ENCODE results near the gene TMEM168. TPM values are rescaled to one million over a fixed set of nuclear protein-coding genes. Genes with fewer than 3 reads are reported as not detected.
"Not testable (repeated sequence)": the region's sequence is repeated elsewhere in the genome, so short reads cannot be mapped to it uniquely, and the experiment has no call there.

Gene TMEM168, protein sequence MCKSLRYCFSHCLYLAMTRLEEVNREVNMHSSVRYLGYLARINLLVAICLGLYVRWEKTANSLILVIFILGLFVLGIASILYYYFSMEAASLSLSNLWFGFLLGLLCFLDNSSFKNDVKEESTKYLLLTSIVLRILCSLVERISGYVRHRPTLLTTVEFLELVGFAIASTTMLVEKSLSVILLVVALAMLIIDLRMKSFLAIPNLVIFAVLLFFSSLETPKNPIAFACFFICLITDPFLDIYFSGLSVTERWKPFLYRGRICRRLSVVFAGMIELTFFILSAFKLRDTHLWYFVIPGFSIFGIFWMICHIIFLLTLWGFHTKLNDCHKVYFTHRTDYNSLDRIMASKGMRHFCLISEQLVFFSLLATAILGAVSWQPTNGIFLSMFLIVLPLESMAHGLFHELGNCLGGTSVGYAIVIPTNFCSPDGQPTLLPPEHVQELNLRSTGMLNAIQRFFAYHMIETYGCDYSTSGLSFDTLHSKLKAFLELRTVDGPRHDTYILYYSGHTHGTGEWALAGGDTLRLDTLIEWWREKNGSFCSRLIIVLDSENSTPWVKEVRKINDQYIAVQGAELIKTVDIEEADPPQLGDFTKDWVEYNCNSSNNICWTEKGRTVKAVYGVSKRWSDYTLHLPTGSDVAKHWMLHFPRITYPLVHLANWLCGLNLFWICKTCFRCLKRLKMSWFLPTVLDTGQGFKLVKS
- total RNA-seq, result 20.4 TPM

DNA sequence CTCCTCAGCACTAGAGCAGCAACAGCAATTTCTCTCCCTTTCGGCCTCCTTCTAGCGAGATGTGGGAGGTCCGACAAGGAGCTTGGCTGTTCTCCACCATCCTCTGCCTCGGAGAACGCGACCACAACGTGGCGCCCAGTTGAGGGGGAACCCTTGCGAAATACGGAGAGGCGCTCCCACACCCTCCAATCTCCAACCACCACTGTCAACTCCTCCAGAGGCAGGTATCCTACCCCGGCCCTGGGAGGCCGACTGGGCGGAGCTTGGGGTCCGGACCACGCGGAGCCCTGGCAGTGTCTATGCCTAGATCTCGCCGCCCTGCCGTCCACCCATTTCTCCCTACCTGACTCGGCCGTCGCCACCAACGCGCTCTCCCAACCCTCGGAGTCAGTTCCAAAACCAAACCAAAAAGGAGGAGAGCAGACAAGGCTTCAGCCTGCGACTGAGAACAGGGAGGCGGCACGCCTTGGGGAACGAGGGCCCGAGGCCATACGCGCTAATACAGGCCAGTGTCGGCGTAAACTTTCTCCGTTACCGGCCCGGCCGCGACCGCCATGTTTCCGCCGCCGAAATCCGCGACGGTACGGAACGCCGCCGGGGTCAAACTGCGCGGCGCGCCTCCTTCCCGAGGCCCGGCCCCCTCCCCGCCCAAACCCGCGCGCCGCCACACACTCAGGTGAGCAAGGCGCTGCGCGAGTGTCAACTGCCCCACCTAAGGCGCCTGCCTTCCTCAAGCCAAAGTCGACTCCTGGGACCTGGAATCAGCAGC, at the start of gene TMEM168:
Gene TMEM168, minus strand, starts transcription at position 577 of the 769 bp plus-strand sequence. CDS start 5,568 bp downstream, outside the sequence.
- H3K27ac ChIP-seq (ENCODE audit: low read depth, low read length), result peak within 1 kb of the TSS; percentile 80
- peak within 1 kb of the TSS; percentile 87 to 94 (median 94) for H3K9ac ChIP-seq (ENCODE audit: low read depth in 1 of 3, low read length in 3 of 3)
- no peaks in the 10 kb centered on the region for H3K36me3 ChIP-seq (ENCODE audit: control insufficient read depth in 3 of 3, insufficient read depth in 3 of 3, low read length in 3 of 3)
- no peaks in the 10 kb centered on the region for H3K27me3 ChIP-seq (ENCODE audit: control insufficient read depth in 3 of 3, insufficient read depth in 3 of 3, low read length in 3 of 3)
- H3K4me3 ChIP-seq (ENCODE audit: low read length in 3 of 3), result peak within 1 kb of the TSS; percentile 90 to 98 (median 98)
- H3K4me1 ChIP-seq (ENCODE audit: control insufficient read depth in 3 of 3, insufficient read depth in 3 of 3, low read length in 3 of 3), result peaks cover 2 to 15% (median 11%) of the 10 kb centered on the region in 3 donors
- no peaks in the 10 kb centered on the region for H3K9me3 ChIP-seq (ENCODE audit: control insufficient read depth in 3 of 3, low read length in 3 of 3)

DNA sequence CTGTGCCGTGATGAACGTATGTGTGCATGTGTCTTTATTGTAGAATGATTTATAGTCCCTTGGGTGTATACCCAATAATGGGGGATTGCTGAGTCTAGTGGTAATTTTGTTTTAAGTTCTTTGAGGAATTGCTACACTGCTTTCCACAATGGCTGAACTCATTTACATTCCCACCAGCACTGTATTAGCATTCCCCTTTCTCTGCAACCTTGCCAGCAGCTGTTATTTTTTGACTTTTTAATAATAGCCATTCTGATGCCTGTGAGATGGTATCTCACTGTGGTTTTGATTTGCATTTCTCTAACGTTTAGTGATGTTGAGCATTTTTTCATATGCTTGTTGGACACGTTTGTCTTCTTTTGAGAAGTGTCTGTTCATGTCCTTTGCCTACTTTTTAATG, 45.7 kb upstream of the TMEM168 start:
- not testable (repeated sequence) for H3K27me3 ChIP-seq (ENCODE audit: control insufficient read depth in 3 of 3, insufficient read depth in 3 of 3, low read length in 3 of 3); H3K27ac ChIP-seq (ENCODE audit: low read depth, low read length); H3K9me3 ChIP-seq (ENCODE audit: control insufficient read depth in 3 of 3, low read length in 3 of 3); H3K36me3 ChIP-seq (ENCODE audit: control insufficient read depth in 3 of 3, insufficient read depth in 3 of 3, low read length in 3 of 3); H3K4me1 ChIP-seq (ENCODE audit: control insufficient read depth in 3 of 3, insufficient read depth in 3 of 3, low read length in 3 of 3); H3K4me3 ChIP-seq (ENCODE audit: low read length in 3 of 3); H3K9ac ChIP-seq (ENCODE audit: low read depth in 1 of 3, low read length in 3 of 3)

DNA sequence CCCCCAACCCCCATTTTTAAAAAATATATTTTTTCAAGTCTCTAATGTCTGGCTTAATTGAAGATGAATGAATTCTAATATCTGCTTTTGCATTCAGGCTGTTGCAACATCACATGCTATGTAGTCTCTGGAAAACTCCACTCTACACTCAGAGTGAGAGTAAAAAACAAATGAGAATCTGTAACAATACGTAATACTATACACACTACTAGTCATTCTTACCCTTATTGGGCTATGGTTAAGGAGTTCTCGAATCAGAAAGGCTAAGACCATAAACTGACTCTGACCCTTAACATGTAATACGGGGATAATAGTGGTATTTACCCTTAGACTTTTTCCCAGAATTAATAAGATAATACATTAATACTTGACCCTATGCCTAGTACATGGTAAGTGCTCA, 42.9 kb upstream of the TMEM168 start:
- Histone ChIP-seq H3K27me3 (ENCODE audit: control insufficient read depth in 3 of 3, insufficient read depth in 3 of 3, low read length in 3 of 3) (no peaks in the 10 kb centered on the region), H3K27ac (ENCODE audit: low read depth, low read length) (no peak overlapping the region), H3K4me3 (ENCODE audit: low read length in 3 of 3) (no peak overlapping the region), H3K36me3 (ENCODE audit: control insufficient read depth in 3 of 3, insufficient read depth in 3 of 3, low read length in 3 of 3) (peaks cover 2 to 11% (median 2%) of the 10 kb centered on the region in 3 donors), H3K9ac (ENCODE audit: low read depth in 1 of 3, low read length in 3 of 3) (no peak overlapping the region), H3K9me3 (ENCODE audit: control insufficient read depth in 3 of 3, low read length in 3 of 3) (peaks cover 0 to 4% (median 3%) of the 10 kb centered on the region in 3 donors), H3K4me1 (ENCODE audit: control insufficient read depth in 3 of 3, insufficient read depth in 3 of 3, low read length in 3 of 3) (no peaks in the 10 kb centered on the region)

DNA sequence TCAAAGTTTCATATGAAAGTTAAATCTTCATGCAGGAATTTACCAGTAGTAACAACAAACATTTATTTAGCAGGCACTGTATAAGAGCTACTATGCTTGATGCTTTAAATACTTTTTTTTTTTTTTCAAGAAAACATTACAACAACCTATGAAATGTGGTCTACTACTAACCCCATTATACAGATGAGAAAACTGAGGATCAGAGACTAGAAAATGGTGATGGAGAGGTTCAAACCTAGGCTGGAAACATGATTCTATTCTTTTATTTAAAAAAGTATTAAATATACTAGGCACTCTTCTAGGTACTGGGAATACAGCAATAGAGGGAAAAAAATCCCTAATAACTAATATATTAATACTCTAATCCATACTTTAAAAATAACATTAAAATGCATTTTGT, 40.6 kb upstream of the TMEM168 start:
- no peaks in the 10 kb centered on the region for H3K27me3 ChIP-seq (ENCODE audit: control insufficient read depth in 3 of 3, insufficient read depth in 3 of 3, low read length in 3 of 3)
- peaks cover 0 to 4% (median 3%) of the 10 kb centered on the region in 3 donors for H3K9me3 ChIP-seq (ENCODE audit: control insufficient read depth in 3 of 3, low read length in 3 of 3)
- no peak overlapping the region for H3K4me3 ChIP-seq (ENCODE audit: low read length in 3 of 3)
- peaks cover 2 to 11% (median 2%) of the 10 kb centered on the region in 3 donors for H3K36me3 ChIP-seq (ENCODE audit: control insufficient read depth in 3 of 3, insufficient read depth in 3 of 3, low read length in 3 of 3)
- H3K4me1 ChIP-seq (ENCODE audit: control insufficient read depth in 3 of 3, insufficient read depth in 3 of 3, low read length in 3 of 3), result no peaks in the 10 kb centered on the region
- no peak overlapping the region for H3K9ac ChIP-seq (ENCODE audit: low read depth in 1 of 3, low read length in 3 of 3)
- no peak overlapping the region for H3K27ac ChIP-seq (ENCODE audit: low read depth, low read length)

DNA sequence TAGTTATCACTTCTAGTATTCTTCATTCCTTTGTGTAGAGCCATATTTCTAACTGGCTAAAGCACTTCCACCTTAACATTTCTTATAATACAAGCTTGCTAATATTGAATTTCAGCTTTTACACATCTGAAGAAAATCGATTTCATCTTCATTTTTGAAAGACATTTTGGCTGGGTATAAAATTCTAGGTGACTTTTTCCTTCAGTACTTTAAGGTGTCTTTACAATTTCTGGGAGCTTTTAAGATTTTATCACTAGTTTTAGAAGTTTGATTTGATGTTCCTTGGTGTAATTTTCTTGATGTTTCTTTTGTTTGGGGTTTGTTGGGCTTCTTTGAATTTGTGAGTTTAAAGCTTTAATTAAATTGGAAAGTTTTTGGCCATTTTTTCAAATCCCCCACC, 38.5 kb upstream of the TMEM168 start:
- no peak overlapping the region for H3K4me3 ChIP-seq (ENCODE audit: low read length in 3 of 3)
- H3K4me1 ChIP-seq (ENCODE audit: control insufficient read depth in 3 of 3, insufficient read depth in 3 of 3, low read length in 3 of 3), result no peaks in the 10 kb centered on the region
- no peaks in the 10 kb centered on the region for H3K27me3 ChIP-seq (ENCODE audit: control insufficient read depth in 3 of 3, insufficient read depth in 3 of 3, low read length in 3 of 3)
- no peak overlapping the region for H3K9ac ChIP-seq (ENCODE audit: low read depth in 1 of 3, low read length in 3 of 3)
- no peak overlapping the region for H3K27ac ChIP-seq (ENCODE audit: low read depth, low read length)
- peaks cover 2 to 11% (median 2%) of the 10 kb centered on the region in 3 donors for H3K36me3 ChIP-seq (ENCODE audit: control insufficient read depth in 3 of 3, insufficient read depth in 3 of 3, low read length in 3 of 3)
- H3K9me3 ChIP-seq (ENCODE audit: control insufficient read depth in 3 of 3, low read length in 3 of 3), result peaks cover 0 to 4% (median 3%) of the 10 kb centered on the region in 3 donors

DNA sequence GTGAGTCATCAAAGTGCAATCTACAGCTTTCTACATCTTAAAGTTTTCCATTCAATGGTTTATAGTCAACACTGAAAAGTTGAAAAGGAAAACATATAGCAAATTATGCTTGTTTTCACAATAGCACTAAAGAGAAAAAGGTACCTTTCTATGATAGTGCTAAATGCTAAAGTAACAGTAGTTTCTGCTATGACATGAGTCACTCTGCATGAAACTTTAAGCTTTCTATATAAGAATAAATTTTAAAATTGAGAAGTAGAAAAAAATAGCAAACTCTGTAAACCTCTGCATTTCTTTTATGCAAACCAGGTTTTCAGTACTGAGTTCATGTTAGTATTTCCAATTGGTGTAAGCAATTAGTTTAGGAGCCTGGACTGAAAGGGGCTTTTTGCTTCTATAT, 31.2 kb upstream of the TMEM168 start:
- Histone ChIP-seq H3K4me3 (ENCODE audit: low read length in 3 of 3) (no peak overlapping the region), H3K4me1 (ENCODE audit: control insufficient read depth in 3 of 3, insufficient read depth in 3 of 3, low read length in 3 of 3) (no peaks in the 10 kb centered on the region), H3K9me3 (ENCODE audit: control insufficient read depth in 3 of 3, low read length in 3 of 3) (no peaks in the 10 kb centered on the region), H3K27ac (ENCODE audit: low read depth, low read length) (no peak overlapping the region), H3K27me3 (ENCODE audit: control insufficient read depth in 3 of 3, insufficient read depth in 3 of 3, low read length in 3 of 3) (no peaks in the 10 kb centered on the region), H3K36me3 (ENCODE audit: control insufficient read depth in 3 of 3, insufficient read depth in 3 of 3, low read length in 3 of 3) (no peaks in the 10 kb centered on the region), H3K9ac (ENCODE audit: low read depth in 1 of 3, low read length in 3 of 3) (no peak overlapping the region)

DNA sequence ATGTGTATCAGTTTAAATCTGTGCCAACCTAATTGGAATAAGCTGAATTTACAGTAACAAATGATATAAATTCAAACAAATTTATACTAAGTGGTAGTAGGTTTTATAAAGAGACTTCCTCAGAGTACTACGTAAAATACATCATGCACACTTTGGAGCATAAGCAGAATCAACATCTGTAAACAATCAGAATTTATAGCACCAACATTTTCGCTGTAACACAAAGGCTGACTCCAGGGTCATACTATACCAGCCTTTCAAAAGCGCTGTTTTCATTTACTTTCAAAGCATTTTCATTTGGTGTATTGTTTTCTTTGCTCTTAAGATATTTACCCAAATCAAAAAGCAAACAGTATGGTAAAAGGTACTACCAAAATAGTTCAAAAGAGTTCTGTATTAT, 29.3 kb upstream of the TMEM168 start:
- H3K4me3 ChIP-seq (ENCODE audit: low read length in 3 of 3), result no peak overlapping the region
- H3K27ac ChIP-seq (ENCODE audit: low read depth, low read length), result no peak overlapping the region
- H3K36me3 ChIP-seq (ENCODE audit: control insufficient read depth in 3 of 3, insufficient read depth in 3 of 3, low read length in 3 of 3), result no peaks in the 10 kb centered on the region
- peaks cover 0 to 3% (median 0%) of the 10 kb centered on the region in 3 donors for H3K9me3 ChIP-seq (ENCODE audit: control insufficient read depth in 3 of 3, low read length in 3 of 3)
- no peak overlapping the region for H3K9ac ChIP-seq (ENCODE audit: low read depth in 1 of 3, low read length in 3 of 3)
- no peaks in the 10 kb centered on the region for H3K4me1 ChIP-seq (ENCODE audit: control insufficient read depth in 3 of 3, insufficient read depth in 3 of 3, low read length in 3 of 3)
- H3K27me3 ChIP-seq (ENCODE audit: control insufficient read depth in 3 of 3, insufficient read depth in 3 of 3, low read length in 3 of 3), result no peaks in the 10 kb centered on the region

DNA sequence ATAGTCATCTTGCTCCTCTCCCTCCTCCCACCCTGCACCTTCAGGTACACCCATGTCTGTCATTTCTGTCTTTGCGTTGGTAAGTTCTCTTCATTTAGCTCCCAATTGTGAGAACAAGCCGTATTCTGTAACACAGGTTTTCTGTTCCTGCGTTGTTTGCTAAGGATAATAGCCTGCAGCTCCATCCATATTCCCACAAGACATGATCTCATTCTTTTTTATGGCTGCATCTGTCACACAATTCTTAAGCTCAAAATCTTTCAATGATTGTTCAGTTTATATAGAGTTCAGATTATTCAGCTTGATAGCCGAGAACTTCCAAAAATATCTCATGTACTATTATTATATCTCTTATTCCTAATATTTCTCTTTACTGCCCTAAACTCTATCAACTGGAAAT, 16.0 kb upstream of the TMEM168 start:
- H3K9ac ChIP-seq (ENCODE audit: low read depth in 1 of 3, low read length in 3 of 3), result no peak overlapping the region
- H3K27ac ChIP-seq (ENCODE audit: low read depth, low read length), result no peak overlapping the region
- H3K36me3 ChIP-seq (ENCODE audit: control insufficient read depth in 3 of 3, insufficient read depth in 3 of 3, low read length in 3 of 3), result no peaks in the 10 kb centered on the region
- H3K9me3 ChIP-seq (ENCODE audit: control insufficient read depth in 3 of 3, low read length in 3 of 3), result no peaks in the 10 kb centered on the region
- H3K4me3 ChIP-seq (ENCODE audit: low read length in 3 of 3), result no peak overlapping the region
- H3K4me1 ChIP-seq (ENCODE audit: control insufficient read depth in 3 of 3, insufficient read depth in 3 of 3, low read length in 3 of 3), result no peaks in the 10 kb centered on the region
- no peaks in the 10 kb centered on the region for H3K27me3 ChIP-seq (ENCODE audit: control insufficient read depth in 3 of 3, insufficient read depth in 3 of 3, low read length in 3 of 3)

DNA sequence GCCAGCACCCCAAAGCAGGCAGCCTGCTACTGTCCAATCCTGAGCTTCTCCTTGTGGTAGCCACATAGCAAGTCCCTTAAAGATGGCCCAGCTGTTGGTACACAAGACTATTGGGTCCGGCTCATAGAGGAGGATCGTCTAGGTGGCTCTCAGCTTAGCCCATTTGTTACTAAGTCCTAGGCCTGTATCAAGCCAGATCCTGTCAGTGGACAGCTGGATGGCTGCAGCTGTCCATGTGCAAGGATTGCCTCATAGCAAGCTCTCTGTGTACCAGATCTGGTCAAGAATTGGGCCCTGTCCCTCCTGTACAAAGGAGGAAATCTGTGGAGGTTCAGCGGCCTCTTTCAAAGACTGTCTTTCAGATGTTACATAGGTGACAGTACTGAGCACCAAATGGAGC, 12.2 kb upstream of the TMEM168 start:
- Histone ChIP-seq H3K36me3 (ENCODE audit: control insufficient read depth in 3 of 3, insufficient read depth in 3 of 3, low read length in 3 of 3) (no peaks in the 10 kb centered on the region), H3K4me1 (ENCODE audit: control insufficient read depth in 3 of 3, insufficient read depth in 3 of 3, low read length in 3 of 3) (no peaks in the 10 kb centered on the region), H3K4me3 (ENCODE audit: low read length in 3 of 3) (no peak overlapping the region), H3K9me3 (ENCODE audit: control insufficient read depth in 3 of 3, low read length in 3 of 3) (no peaks in the 10 kb centered on the region), H3K27ac (ENCODE audit: low read depth, low read length) (no peak overlapping the region), H3K9ac (ENCODE audit: low read depth in 1 of 3, low read length in 3 of 3) (no peak overlapping the region), H3K27me3 (ENCODE audit: control insufficient read depth in 3 of 3, insufficient read depth in 3 of 3, low read length in 3 of 3) (no peaks in the 10 kb centered on the region)

All from skeletal muscle tissue (tissue), 4 donors.